Heart right ventricle (tissue), 16 donors: ENCODE measurements around the gene TEX26. TPM values are rescaled to one million over a fixed set of nuclear protein-coding genes. Genes with fewer than 3 reads are reported as not detected.
A peak's percentile ranks its signal among the peaks of the same experiment; 100 is the strongest.

Experiments
- ATAC-seq, 8 donors: fragments of 200-7000 bp; cut with Tn5 transposase; one replicate each; pipeline ENCODE4 v1.9.1; 2020; ENCODE audit warnings: mild to moderate bottlenecking in 8 of 8, moderate library complexity in 8 of 8, moderate number of reproducible peaks in 1 of 8
- DNase-seq, 2 donors: peaks; one replicate each; pipeline ENCODE4 v3.0.0-alpha.2; 2020
- H3K27ac ChIP-seq, 10 donors: fragments of 200-600 bp; sonication (generic) in 2 of 10; one replicate each; pipeline versions ENCODE4 v1.5.0 to v1.8.0; 2020 to 2022; ENCODE audit warnings: mild to moderate bottlenecking in 3 of 10
- H3K27me3 ChIP-seq, 7 donors: fragments of 200-600 bp; one replicate each; pipeline ENCODE4 v1.8.0; 2021 to 2022; ENCODE audit warnings: mild to moderate bottlenecking in 2 of 7
- H3K36me3 ChIP-seq, 9 donors: fragments of 200-600 bp; sonication (generic) in 1 of 9; one replicate each; pipeline versions ENCODE4 v1.5.0 to v1.8.0; 2020 to 2022; ENCODE audit warnings: mild to moderate bottlenecking in 2 of 9
- H3K4me1 ChIP-seq, 9 donors: fragments of 200-600 bp; sonication (generic) in 1 of 9; one replicate each; pipeline versions ENCODE4 v1.5.0 to v1.8.0; 2020 to 2022; ENCODE audit warnings: mild to moderate bottlenecking in 4 of 9
- H3K4me3 ChIP-seq, 10 donors: fragments of 200-600 bp; sonication (generic) in 2 of 10; one replicate each; pipeline versions ENCODE4 v1.5.0 to v1.8.0; 2020 to 2022; ENCODE audit warnings: mild to moderate bottlenecking in 7 of 10, moderate library complexity in 2 of 10
- H3K9me3 ChIP-seq, 11 donors: fragments of 200-600 bp in 10 of 11; sonication (generic) in 2 of 11; one replicate each; pipeline versions ENCODE4 v1.5.0 to v1.8.0; 2013 to 2022; ENCODE audit warnings: mild to moderate bottlenecking in 2 of 11, control low read depth in 1 of 11, moderate library complexity in 1 of 11
- WGBS, 2 donors: extraction: QIAGEN DNeasy Blood & Tissue Kit; methylation state at CpG; one replicate each; pipeline ENCODE4 v1.1.7; 2013; ENCODE audit warnings: inconsistent platforms in 1 of 2; 5-methylcytosine and 5-hydroxymethylcytosine counted together
- intact Hi-C, 10 donors: fragments of 100-400 bp; cut with DNase I; formaldehyde crosslinking; loops; one replicate each; pipeline versions ENCODE4 v1.11.1 to v1.14.2; 2022
- polyA plus RNA-seq, 2 donors: library from polyadenylated mRNA; stranded (reverse); fragments of 200-250 nt; gene quantifications; one replicate each; pipeline ENCODE4 v1.2.3, GENCODE V29; 2013
- total RNA-seq, 10 donors: library from RNA; stranded (reverse); fragmentation: NEBNext Ultra II Directional in 3 of 10; extraction: Animal tissue kit (Norgen Biotek cat#: 25700) in 3 of 10; gene quantifications; one replicate each; pipeline versions ENCODE4 v1.2.1 to v1.2.4, GENCODE V29; 2021 to 2023
- TF ChIP-seq, protein P1 (sequence below), 9 donors: fragments of 200-600 bp; sonication (generic) in 2 of 9; IDR thresholded peaks; one replicate each; pipeline versions ENCODE4 v1.5.0 to v1.8.0; 2021 to 2022; ENCODE audit warnings: antibody characterized with exemption in 9 of 9, mild to moderate bottlenecking in 5 of 9, moderate library complexity in 1 of 9
- donor health status: Arrhythmogenic right ventricular cardiomyopathy.
- donor health status: ischemic (EF 13 %, LVEDD 7.1; RV severe dilation, severe dysfunction).
- donor health status: healthy with polysubstance abuse.
- donor health status: DM: no; HTN: yes; CAD: no.
- donor health status: DM: no; HTN: no; CAD: no.
- donor health status: ischemic (EF 25% LVEDD 6.9; RV normal size, moderate dysfunction).
- donor health status: ischemic (EF 25% LVEDD 5.7; RV mildly dilated, moderate dysfunction).
- donor health status: healthy.
- donor health status: DM: yes; HTN: yes; CAD: no.
- donor health status: Ischemic cardiomyopathy.
- donor health status: ischemic (EF 35%, LVEDD 5.7; RV mildly dilated, moderate dysfunction).
- donor health status: nonischemic (EF 11% LVEDD 7.7; RV severe dilation, severe dysfunction).
- donor health status: DM: yes; HTN: yes; CAD: no.
- donor health status: PGD.
- donor health status: ischemic (EF 29% LVEDD 5.4; RV normal size, mild dysfunction).
- donor health status: nonischemic (EF 23%, LVEDD 6.1; RV moderate dilation, normal function).

Gene TEX26
- total and polyA plus RNA-seq, 12 donors: not detected

DNA sequence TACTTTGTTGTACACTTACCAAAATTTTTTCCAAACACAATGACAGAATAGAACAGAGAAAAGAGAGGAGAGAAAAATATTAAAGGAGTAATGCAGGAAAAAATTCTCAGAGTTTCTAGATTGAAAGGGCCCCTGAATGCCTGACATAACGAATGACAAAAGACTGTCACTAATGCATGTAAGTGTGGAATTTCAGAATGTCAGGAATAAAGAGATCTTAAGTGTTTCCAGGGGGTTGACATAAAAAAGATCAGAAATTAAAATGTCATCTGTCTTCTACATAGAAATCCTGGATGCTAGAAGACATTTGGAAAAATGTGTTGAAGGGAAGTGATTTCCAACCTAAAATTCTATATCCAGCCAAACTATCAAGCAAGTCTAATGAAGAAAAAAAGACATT lies 27.2 kb downstream of the TEX26 start:
- 66 to 79% methylated on average over 1 of the region's 1 CpG for WGBS, 2 donors
- H3K27ac ChIP-seq: no peak overlapping the region
- intact Hi-C loops: loop anchor here in 1 of 10 donors (2.0 kb wide), 1 partner anchor 63 kb away; no protein-coding TSS in a partner anchor

DNA sequence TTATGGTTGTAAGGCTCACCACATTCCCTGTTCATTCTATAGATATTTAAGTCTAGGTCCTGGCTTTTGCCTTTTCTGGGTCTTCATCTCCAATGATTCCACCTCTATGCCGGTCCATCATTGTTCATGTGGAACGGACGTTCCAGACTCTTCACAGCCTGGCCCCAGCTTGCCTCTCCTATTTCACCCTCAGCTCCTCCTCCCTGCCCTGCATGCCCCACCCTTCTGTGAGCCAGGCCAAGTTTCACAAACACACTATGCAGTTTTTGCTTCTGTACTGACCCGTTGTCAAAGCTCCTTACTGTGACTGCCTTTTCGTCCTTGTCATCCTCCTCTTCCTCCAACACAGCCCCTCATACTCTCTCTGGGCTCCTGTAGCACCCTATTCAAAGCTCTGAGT lies 31.3 kb downstream of the TEX26 start:
- Histone ChIP-seq H3K9me3 (peaks cover 0 to 17% (median 9%) of the 10 kb centered on the region in 11 donors), H3K27me3 (peaks cover 0 to 29% (median 8%) of the 10 kb centered on the region in 7 donors), H3K36me3 (no peaks in the 10 kb centered on the region), H3K4me1 (no peaks in the 10 kb centered on the region), H3K4me3 (no peak overlapping the region), H3K27ac (no peak overlapping the region)
- DNase-seq: no peak
- TF ChIP-seq, protein P1, sequence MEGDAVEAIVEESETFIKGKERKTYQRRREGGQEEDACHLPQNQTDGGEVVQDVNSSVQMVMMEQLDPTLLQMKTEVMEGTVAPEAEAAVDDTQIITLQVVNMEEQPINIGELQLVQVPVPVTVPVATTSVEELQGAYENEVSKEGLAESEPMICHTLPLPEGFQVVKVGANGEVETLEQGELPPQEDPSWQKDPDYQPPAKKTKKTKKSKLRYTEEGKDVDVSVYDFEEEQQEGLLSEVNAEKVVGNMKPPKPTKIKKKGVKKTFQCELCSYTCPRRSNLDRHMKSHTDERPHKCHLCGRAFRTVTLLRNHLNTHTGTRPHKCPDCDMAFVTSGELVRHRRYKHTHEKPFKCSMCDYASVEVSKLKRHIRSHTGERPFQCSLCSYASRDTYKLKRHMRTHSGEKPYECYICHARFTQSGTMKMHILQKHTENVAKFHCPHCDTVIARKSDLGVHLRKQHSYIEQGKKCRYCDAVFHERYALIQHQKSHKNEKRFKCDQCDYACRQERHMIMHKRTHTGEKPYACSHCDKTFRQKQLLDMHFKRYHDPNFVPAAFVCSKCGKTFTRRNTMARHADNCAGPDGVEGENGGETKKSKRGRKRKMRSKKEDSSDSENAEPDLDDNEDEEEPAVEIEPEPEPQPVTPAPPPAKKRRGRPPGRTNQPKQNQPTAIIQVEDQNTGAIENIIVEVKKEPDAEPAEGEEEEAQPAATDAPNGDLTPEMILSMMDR (IDR thresholded peaks at IDR 0.05): no peak
- intact Hi-C loops: no loop called here
- ATAC-seq: peak in 2 of 8 donors; percentile 42 to 65
- WGBS, 2 donors: 30 to 33% methylated on average over 5 of the region's 5 CpGs

More for the DNA sequence above, 27.2 kb downstream of the TEX26 start:
- H3K4me3 ChIP-seq: no peak overlapping the region
- no peak for DNase-seq
- TF ChIP-seq, protein P1 (IDR thresholded peaks at IDR 0.05): no peak
- H3K27me3 ChIP-seq: peaks cover 0 to 11% (median 0%) of the 10 kb centered on the region in 7 donors
- ATAC-seq: no peak
- H3K4me1 ChIP-seq: peaks cover 0 to 10% (median 0%) of the 10 kb centered on the region in 9 donors
- no peaks in the 10 kb centered on the region for H3K36me3 ChIP-seq
- H3K9me3 ChIP-seq: peaks cover 0 to 17% (median 9%) of the 10 kb centered on the region in 11 donors

DNA sequence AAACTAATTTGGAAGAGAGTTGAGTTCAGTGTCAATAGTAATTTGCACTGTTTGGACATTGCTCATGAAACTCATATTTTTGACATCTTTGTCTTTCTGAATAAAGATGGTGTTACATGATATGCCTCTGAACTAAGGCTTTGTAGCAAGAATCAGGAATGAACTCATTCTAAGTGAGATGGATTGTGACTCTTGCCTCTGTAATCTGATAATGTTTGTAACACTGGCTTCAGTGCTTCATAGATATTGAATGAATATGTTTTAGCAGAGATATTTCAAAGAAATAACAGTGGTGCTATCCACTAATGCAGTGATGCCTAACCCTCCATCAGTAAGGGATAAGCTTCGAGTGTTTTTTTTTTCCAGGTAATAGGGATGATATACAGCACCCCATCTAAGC lies 32.9 kb downstream of the TEX26 start:
- TF ChIP-seq, protein P1 (IDR thresholded peaks at IDR 0.05): no peak
- Histone ChIP-seq H3K27ac (no peak overlapping the region), H3K4me1 (no peaks in the 10 kb centered on the region), H3K9me3 (peaks cover 0 to 3% (median 0%) of the 10 kb centered on the region in 11 donors), H3K27me3 (peaks cover 0 to 38% (median 8%) of the 10 kb centered on the region in 7 donors), H3K36me3 (no peaks in the 10 kb centered on the region), H3K4me3 (no peak overlapping the region)
- 93 to 100% methylated on average over 1 of the region's 1 CpG for WGBS, 2 donors
- ATAC-seq: no peak
- no peak for DNase-seq
- intact Hi-C loops: no loop called here

DNA sequence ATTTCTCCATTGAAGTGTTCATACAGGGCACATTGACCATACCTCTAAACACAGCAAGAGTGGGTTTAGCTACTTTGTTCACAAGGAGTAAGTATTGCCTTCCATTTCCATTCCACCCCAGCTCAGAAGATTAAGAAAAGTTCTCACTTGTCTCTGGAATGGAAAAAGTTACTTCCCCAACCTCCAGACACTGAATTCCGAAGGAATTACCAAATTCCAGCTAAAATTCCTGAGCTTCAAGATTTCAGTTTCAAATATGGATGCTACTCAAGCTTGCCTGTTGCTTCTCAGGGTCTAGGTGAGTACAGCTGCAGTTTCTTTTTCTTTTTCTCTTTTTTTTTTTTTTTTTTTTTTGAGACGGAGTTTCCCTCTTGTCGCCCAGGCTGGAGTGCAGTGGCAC lies 33.6 kb downstream of the TEX26 start:
- DNase-seq: no peak
- 68 to 74% methylated on average over 1 to 3 of the region's 3 CpGs for WGBS, 2 donors
- Histone ChIP-seq H3K9me3 (no peaks in the 10 kb centered on the region), H3K27ac (no peak overlapping the region), H3K36me3 (no peaks in the 10 kb centered on the region), H3K27me3 (peaks cover 0 to 40% (median 11%) of the 10 kb centered on the region in 7 donors), H3K4me3 (no peak overlapping the region), H3K4me1 (no peaks in the 10 kb centered on the region)
- intact Hi-C loops: no loop called here
- ATAC-seq: no peak
- TF ChIP-seq, protein P1 (IDR thresholded peaks at IDR 0.05): no peak
